HG02678 (cell line): ENCODE results near the gene XDH.

Source experiments
- ATAC-seq: cut with Tn5 transposase; IDR thresholded peaks from one replicate; pipeline ENCODE4 v1.9.1; 2021; ENCODE audit warnings: mild to moderate bottlenecking, moderate library complexity; ENCODE audit not compliant: unreplicated experiment

Gene XDH

DNA sequence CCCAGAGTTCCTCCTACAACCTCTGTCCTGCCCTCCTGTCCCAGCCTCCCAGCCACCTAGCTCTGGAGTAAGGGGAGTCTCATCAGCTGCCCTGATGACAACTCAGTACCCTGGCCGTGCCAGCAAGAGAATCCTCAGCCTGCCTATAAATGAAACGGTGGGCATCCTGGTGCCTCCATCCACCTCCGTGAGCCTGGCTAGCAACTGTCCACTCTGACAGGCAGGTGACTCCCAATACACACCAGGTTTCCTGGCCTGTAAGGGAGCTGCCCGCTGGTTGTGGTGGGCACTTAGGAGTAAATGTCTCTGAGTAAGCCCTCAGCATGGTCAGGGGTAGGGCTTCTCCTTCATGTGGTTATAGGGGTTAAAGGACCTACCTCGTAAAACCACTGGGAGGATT, 81.5 kb downstream of the XDH start:
- ATAC-seq: no peak

DNA sequence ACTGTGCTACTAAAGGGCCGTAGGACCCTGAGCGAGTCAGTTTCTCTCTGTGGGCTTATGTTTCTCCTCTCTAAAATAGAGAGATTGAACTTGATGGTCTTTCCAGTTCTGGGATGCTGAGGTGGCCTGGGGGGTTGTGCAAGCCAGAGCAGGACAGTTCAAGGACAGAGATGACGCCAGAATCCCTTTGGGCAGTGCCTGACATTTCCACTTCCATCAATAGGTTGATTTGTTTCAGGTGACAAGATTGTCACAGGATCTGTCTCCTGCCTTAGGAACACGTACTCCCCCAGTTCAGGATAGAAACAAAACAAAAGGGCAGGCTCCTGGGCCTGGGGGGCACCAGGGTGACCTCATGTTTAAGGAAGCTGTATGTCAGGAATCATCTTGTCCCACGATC, 82.0 kb downstream of the XDH start:
- no peak for ATAC-seq

DNA sequence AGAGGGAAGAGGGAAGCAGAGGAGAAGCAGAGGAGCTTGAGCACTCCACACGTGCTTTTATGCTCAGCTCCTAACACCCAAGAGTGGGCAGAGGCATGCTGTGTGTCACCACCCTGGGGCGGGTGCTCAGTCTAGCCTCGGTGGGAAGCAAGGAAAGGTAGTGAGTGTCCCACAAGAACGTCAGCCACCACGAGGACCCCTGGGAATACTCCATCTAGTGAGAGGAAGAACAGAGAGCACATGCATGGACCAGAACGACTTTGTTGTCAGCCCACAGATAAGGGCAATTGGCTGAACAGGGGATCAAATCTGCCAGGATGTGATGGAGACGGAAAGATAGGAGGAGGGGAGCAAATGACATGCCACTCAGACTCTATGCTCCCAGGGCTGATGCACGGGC, 83.4 kb downstream of the XDH start:
- ATAC-seq: no peak

DNA sequence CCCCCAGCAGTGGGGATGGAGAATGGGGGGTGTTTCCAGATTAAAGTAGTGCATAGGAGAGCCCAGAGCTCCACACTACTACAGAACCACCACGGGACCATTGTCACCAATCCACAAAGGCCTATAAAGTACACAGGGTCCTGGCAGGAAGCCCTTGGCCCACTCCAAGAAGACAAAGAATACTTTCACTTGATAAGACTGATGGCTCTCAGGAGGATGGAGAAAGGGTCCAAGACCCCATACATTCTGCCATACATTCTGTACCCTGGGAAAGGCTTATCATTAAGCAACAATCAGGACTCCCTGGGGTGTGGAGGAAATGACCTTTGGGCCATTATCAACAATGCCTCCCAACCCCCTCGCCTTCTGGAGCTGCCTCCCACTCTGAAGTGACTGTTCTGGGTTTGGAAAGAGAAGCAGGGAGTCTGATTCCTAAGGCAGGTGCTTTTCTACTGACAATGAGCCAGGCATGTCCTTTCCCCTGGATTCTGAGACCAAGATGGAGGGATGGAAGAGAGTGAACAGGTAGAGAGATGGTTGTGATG, 85.4 kb downstream of the XDH start:
- ATAC-seq: no peak

DNA sequence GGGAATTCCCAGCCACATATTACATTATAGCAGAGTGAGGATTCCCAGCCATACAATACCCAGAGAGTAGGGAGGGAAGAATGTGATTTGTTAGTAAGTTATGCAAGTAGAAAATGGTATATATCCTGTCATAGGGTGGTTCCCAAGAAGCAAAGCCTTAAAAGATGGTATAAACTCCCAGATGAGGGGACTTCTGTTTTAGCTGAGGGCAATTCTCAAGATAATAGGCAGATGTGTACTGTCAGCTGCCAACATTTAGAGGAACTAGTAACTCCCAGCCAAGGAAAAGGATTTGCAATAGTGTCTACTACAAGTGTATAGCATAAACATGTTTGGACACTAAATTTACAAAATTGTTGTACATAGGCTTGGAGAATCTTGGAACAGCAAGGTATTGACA, 86.5 kb downstream of the XDH start:
- ATAC-seq: no peak

DNA sequence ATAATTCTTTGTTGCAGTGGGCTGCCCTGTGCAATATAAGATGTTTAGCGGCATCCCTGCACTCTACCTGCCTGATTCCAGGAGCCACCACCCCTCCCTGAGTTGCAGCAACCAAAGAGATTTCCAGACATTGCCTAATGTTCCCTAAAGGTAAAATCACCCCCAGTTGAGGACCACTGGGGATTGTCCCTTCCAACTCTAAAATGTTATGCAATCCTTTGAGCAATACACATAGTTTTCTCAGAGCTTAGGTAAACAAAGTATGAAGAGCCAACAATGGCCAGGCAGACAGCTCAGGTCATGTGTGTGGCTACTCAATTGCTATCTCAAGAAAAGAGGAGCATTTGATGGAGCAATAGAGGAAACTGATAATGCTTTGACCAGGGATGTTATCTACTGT, 87.0 kb downstream of the XDH start:
- no peak for ATAC-seq

DNA sequence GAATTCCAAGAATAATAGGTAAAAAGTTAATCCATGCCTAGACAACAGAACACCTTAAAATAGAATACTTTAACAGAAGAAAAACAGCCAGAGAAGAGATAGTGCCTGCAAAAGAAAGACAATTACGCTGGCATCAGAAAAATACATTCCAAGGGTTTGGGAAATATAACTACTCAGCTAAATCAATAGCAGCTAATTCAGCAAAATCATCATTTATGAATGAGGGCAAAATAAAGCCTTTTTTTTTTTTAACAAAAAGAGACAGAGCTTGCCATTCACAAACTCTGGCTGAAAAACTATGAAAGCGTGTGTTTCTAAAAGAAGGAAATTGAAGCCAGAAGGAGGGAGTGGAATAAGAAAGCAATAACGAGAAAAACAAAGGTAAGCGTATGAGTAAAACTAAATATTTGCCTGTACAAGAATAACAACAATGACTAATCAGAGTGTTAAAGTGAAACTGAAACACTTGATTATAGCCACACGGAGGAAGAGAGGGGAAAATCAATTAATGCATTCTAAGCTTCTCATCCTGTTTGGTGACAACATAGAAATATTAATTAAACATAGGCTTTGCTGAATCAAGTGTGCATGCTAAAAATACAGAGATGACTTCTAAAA, 90.4 kb downstream of the XDH start:
- ATAC-seq: peak; percentile 76

DNA sequence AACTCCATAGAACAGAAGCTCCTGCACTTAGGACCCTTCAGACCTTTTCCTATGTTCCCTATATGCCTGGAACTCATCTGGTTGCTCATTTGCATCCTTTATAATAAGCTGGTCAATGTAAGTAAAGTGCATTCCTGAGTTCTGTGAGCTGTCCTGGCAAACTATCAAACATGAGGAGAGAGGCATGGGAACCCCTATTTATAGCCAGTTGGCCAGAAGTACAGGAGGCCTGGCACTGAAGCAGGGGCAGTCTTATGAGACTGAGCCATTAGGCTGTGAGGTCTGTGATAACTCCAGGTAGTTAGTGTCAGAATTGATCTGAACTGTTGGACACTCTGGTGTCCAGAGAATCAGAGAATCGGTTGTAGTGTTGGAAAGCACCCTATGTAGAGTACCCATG, 92.2 kb downstream of the XDH start:
- no peak for ATAC-seq

DNA sequence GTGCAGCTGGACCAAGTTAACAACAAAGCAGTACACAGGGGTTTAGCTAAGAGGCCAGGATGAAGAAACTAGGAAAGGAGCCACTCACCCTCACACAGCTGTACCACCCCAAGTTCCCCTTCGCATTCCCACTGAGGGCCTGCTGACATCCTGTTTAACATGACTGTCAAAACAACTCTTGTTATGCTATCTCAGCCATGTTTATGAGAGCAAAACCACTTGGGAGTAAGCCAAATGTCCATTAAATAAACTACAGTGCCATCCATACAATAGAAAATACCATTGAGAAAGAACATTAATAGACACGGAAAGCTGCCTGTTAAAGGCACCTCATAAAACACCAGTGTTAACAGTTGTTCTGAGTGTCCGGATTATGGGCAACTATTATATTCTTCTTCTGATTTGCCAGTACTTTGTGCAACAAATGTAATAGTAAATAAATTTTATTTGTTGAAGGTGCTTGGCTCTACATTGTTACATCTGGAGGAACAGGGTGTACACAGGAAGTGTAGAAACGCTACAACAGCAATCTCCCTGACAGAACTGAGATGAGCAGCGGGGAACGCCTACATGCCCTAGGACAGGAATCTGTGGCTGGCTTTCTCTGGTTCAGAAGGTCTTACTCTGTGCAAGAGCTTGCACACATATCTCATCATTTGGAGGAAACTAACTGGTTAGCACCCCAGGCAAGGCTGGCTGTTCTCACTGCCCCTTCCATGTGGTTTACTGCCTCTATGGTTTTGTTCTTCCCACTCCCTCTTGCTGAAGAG, 95.0 kb downstream of the XDH start:
- peak; percentile 54 for ATAC-seq

DNA sequence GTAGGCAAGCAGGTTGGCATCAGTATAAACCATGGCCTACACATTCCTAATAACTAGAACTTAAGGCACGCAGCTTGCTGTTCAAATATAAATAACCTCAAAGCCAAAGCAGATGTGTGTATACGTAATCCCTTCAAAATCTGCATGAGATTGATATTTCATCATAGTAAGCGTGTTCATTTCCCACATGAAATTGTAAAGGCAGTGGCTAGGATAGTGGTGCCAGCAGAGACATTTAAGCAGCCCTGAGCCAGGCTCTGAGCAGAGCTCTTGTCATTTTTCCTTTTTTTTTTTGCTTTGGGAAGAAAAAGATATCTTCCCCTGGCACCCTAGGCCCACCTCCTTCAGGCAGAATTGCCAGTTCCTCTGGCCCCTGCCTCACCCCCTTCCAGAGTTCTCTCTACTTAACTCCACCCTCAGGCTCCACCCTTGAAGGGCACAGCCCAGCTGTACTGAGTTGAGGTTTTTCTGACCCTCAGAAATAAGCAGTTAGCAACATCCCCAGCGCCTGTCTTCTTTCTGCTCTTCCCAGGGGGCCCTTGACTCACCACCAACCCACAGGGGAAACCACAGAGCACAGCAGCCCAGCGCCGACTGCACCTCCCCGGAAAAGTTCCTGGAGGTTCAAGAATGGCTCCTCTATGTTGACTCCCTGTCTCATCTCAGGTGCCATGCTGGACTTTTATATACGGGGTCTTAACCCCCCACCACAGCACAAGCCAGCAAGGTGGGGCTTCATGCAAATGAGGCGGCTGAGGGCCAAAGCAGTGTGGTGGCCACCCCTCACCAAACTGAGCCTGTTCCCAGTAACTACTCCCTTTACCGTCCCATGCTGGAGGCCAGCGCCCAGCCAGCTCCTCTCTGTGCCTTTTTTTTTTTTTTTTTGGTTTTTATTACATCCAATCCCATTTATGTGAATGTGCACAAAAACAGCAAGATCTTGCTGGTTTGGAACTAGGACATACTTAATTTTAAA, 95.9 kb downstream of the XDH start:
- peak; percentile 74 for ATAC-seq

DNA sequence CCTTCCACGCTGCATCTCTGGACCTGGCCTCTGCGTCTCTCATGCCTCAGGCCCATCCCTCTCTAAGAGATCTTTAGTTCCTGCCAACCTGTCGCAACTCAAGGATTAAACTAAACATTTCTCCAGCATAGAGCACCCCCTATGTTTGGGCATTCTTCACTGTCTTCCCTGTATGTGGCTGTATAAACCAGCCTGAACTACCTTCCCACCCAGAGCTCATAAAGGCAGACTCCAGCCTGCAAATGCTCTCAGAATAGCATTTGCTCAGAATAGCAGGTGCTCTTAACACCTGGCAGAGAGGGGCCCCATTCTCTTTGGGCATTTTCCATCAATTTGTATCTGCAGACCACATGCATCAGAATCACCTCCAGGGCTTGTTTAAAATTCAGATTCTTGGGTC, 97.1 kb downstream of the XDH start:
- ATAC-seq: no peak

DNA sequence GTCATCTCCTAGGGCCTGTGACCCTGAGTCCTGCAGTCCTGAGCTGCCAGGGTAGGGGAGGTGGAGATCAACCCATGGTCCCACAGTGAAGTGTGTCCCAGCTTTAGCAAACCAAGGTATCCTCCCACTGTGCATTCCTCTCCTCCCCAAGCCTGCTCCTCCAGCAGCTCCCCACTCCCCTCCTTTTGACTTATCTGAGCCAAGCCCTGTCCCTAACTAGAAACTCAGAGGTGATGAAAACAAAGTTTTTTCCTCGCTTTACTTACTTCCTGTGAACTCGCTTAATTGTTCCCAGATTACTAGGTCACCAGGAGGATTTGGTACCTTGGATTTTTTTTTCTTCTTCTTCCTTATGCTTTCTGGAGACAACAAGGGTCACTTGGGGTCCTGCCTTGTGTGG, 99.8 kb downstream of the XDH start:
- no peak for ATAC-seq

DNA sequence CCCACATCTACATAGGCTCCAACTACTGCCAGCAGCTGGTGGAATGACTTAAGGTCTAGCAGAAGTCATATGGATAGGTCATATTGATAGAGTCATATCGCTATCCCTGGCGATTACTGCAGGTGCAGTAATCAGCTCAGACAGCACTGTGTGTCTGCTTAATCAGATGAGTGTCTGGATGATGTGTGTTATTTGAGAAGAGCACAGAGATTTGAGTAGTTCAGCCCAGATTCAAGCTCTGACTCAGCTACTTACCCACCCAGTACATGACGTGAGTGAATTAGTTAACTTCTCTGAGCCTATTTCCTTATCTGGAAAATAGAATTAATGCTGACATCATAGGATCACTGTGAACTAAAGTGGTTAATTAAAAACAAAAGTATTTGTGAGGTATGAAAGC, 101.6 kb downstream of the XDH start:
- ATAC-seq: no peak

DNA sequence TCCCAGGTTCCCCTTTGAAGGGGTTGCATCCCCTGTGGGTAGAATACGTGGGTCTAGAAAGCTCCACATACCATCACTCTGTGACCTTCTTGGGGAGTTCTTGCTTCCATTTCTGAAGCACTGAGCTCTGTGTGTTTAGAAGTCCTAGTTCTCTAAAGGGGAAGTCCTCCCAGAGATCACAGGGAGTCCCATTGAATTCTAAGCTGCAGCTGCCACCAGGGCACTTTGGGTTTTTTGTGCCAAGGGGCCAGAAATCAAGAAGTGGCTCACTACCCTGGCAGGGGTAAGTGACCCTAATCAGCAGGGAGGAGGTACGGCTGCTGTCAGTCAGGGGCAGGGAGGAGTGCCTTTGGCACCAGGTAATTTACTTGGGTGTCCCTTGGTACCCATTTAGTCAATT, 109.7 kb downstream of the XDH start:
- ATAC-seq: no peak

DNA sequence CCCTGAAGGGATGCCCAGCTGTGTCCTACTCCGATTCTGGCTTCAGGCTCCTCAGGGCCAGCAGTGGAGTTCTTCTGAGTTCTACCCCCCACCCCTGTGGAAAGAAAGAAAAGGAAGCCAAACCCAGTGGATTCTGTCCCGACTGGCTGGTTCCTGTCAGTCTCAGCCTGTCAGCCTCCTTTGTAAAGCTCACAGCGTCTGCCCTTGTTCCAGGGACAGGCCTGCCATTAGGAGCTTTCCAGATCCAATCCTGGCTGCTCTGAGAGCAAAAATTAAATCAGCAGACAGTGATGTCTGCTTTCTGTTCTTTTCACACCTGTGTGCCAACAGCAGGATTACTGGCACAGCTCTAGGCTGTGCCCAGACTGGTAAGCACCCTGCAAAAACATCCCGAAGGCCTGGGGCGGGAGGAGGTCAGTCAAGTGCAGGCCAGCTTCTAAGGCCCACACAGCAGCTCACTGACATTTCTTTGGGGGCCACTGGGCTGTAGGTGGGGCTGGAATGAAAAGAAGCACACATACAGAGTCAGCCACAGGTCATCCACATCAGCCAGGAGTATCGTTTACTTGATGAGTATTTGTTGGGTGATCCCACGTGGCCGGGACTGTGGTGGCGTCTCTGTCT, 111.5 kb downstream of the XDH start:
- ATAC-seq: no peak

DNA sequence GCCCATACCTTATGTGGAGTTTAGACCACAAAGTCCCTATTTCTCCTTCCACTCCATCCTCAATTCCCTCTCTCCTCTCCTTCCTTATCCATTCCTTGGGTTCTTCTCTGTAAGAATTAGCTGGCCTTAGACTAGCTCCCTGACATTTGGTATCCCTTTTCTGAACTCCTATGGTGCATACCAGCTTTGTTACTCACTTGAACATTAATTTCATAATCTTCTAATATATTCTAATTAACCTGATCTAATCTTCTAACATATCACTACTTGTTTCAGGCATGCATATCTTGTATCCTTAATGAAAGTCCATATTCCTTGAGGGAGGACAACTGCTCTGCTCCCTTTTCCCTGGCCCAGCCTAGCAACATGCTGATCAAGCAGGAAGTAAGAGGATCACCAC, 114.2 kb downstream of the XDH start:
- ATAC-seq: no peak

DNA sequence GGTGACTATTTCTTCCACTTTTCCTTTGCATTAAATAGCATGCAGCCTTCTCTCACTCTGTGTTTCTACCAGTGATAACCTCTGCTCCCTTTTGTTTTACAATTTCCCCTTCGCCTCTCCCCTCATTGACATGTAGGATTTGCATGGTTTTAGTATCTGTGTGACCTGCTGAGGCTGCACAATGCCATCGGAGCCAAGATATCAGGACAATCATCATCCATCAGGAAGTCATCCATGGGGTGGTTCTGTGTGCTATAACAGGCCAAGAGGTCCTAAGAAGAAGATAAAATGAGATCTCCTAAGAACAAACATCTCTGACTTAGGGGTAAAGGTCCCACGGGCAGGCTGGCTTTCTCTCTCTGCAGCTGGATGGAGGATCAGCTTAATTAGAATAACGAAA, 115.0 kb downstream of the XDH start:
- ATAC-seq: no peak

DNA sequence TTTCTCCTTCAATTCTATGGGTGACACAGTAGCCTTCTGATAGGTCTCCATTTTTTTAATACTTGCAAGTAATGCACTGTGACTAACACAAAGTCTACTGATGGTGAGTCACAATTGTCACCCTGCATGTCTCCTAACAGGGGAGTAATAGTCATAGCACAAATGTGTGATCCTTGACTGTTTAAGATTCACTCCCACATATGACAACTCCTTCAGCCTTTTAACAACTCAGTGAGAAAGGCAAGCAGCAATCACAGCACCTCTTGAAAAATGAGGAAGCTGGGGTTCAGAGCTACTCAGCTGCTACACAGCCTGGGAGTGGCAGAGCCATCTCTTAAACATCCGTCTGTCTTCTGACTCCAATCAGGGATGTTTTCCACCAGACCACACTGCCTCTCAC, 116.8 kb downstream of the XDH start:
- no peak for ATAC-seq

DNA sequence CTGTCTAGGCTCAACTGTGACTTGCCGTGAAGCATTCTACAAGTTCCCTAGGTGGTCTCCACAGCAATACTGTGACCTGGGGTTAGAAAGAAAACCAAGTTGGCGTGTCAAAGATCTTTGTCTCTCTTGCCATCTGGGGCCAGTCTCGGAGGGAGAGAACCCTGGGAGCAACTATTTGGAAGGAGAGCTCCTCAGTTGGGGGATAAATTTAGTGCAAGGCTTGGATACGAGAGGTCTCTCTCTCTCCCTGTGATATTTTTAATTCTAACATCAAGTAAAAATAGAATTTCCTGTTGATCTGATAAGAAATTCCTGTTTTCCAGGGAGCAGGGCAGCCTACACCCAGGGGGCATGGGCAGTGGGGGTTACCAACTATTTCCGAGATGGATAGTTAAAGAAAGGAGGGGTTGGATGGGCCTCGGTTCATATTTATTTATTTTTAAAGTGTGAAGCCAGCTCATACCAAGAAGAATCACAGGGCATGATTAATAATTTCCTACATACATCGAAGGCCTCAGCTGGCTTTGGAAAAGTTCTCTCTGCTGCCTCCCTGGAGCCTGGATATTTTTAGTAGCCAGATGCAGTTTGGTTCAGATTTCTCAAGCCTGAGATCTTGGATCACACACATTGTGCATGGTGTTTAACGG, 117.8 kb downstream of the XDH start:
- no peak for ATAC-seq

DNA sequence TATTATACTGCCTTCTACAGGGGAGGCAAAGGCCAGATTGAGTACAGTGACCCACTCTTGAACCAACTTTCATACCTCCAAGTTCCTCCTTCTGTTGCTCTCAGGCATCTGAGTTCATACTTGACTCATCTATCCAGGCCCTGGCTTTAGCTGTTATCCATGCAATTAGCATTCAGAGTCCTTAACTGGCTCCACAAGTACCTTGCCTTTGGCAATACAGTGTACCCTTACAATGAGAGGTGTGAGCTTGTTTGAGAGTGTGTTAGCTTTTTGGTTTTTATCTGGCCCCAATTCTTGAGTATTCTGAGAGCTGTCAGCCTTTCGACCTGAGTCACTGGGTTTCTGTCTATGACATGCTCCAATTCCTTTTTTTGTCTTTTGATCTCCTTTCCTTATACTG, 120.3 kb downstream of the XDH start:
- no peak for ATAC-seq

DNA sequence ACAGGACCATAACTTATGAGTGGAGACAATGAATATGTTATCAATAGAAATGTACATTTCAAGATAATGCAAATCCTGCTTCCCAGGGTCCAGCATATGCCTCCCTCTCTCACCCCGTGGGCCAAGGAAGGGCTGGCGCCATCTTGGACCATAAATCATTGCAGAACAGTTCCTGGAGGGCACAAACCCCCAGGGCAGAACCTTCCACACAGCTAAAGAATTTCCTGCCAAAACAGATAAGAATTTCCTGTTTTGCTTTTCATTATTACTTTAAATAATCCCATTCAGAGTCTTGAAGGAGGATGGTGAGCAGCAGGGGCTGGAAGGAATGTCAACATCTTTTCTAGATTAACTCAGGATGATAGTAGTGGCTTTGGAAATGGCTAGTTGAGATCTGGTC, 126.9 kb downstream of the XDH start:
- ATAC-seq: no peak
